Astrocyte (in vitro differentiated cells and primary cell): Measurements from ENCODE around the gene MPST. TPM values are rescaled to one million over a fixed set of nuclear protein-coding genes. Genes with fewer than 3 reads are reported as not detected.

Source experiments
- DNase-seq: peaks from one replicate; pipeline ENCODE4 v3.0.0-alpha.2; 2010; ENCODE audit warnings: low read depth
- FAIRE-seq: peaks from 2 replicates; lab custom pipeline; 2011; peaks lifted over from hg19 to GRCh38; lab: Jason Lieb, UNC
- H2AFZ ChIP-seq: 2 replicates; pipeline ENCODE4 v1.6.0; 2012; ENCODE audit warnings: low read depth, low read length, inconsistent platforms
- H3K27ac ChIP-seq: 2 replicates; pipeline ENCODE4 v1.5.1; 2011; ENCODE audit warnings: low read depth, low read length, inconsistent platforms
- H3K27me3 ChIP-seq: 2 replicates; pipeline ENCODE4 v1.6.0; 2011; ENCODE audit warnings: low read length, inconsistent platforms; ENCODE audit not compliant: insufficient read depth
- H3K36me3 ChIP-seq: 2 replicates; pipeline ENCODE4 v1.5.1; 2011; ENCODE audit warnings: low read length, inconsistent platforms; ENCODE audit not compliant: insufficient read depth
- H3K4me1 ChIP-seq: 2 replicates; pipeline ENCODE4 v1.5.1; 2011; ENCODE audit warnings: low read length, inconsistent platforms; ENCODE audit not compliant: insufficient read depth
- H3K4me2 ChIP-seq: 2 replicates; pipeline ENCODE4 v1.6.0; 2012; ENCODE audit warnings: low read length, inconsistent platforms
- H3K4me3 ChIP-seq: 2 replicates; pipeline ENCODE4 v1.5.1; 2011; ENCODE audit warnings: low read depth, mild to moderate bottlenecking, low read length, inconsistent platforms; ENCODE audit not compliant: insufficient read depth
- H3K79me2 ChIP-seq: 2 replicates; pipeline ENCODE4 v1.6.0; 2012; ENCODE audit warnings: mild to moderate bottlenecking, low read length, inconsistent platforms; ENCODE audit not compliant: insufficient read depth
- H3K9ac ChIP-seq: 2 replicates; pipeline ENCODE4 v1.6.0; 2012; ENCODE audit warnings: mild to moderate bottlenecking, low read length, inconsistent platforms
- H3K9me3 ChIP-seq: 2 replicates; pipeline ENCODE4 v1.5.1; 2012; ENCODE audit warnings: low read depth, mild to moderate bottlenecking, low read length, inconsistent platforms; ENCODE audit not compliant: insufficient read depth
- H4K20me1 ChIP-seq: 2 replicates; pipeline ENCODE4 v1.6.0; 2012; ENCODE audit warnings: low read length, inconsistent platforms; ENCODE audit not compliant: insufficient read depth
- H3K27ac Mint-ChIP-seq: one replicate; pipeline ENCODE4 v1.8.0; 2021; ENCODE audit warnings: mild to moderate bottlenecking, mixed read lengths; ENCODE audit not compliant: unreplicated experiment
- H3K27me3 Mint-ChIP-seq: one replicate; pipeline ENCODE4 v1.8.0; 2021; ENCODE audit warnings: low read depth, mixed read lengths; ENCODE audit not compliant: unreplicated experiment
- H3K36me3 Mint-ChIP-seq: one replicate; pipeline ENCODE4 v1.8.0; 2021; ENCODE audit warnings: low read depth, mixed read lengths; ENCODE audit not compliant: unreplicated experiment
- H3K4me1 Mint-ChIP-seq: one replicate; pipeline ENCODE4 v1.8.0; 2021; ENCODE audit warnings: low read depth, mixed read lengths; ENCODE audit not compliant: unreplicated experiment
- H3K4me3 Mint-ChIP-seq: one replicate; pipeline ENCODE4 v1.8.0; 2021; ENCODE audit warnings: mild to moderate bottlenecking, moderate library complexity, mixed read lengths; ENCODE audit not compliant: unreplicated experiment
- H3K9me3 Mint-ChIP-seq: one replicate; pipeline ENCODE4 v1.8.0; 2021; ENCODE audit warnings: mild to moderate bottlenecking, mixed read lengths; ENCODE audit not compliant: unreplicated experiment
- EZH2 ChIP-seq: IDR thresholded peaks from 2 replicates; pipeline ENCODE4 v1.6.1; 2012; ENCODE audit warnings: mild to moderate bottlenecking, low read length, inconsistent platforms; ENCODE audit not compliant: insufficient read depth
- total RNA-seq: library from RNA; stranded (reverse); gene quantifications from 2 replicates; pipeline ENCODE4 v1.2.1, GENCODE V29; 2021
- TF ChIP-seq, protein P1 (sequence below): IDR thresholded peaks from 2 replicates; pipeline ENCODE4 v1.5.1; 2011; ENCODE audit warnings: low read depth, mild to moderate bottlenecking, inconsistent platforms, low read length, moderate library complexity; ENCODE audit not compliant: insufficient read depth

The MPST gene
- total RNA-seq, 1 donor from 2014 or later, result 67.8 TPM

- Histone ChIP-seq H3K4me1 (no peaks in the 10 kb centered on the region), H3K4me3 (no peak overlapping the region), H3K27ac (no peak overlapping the region), H3K9ac (no peak overlapping the region), H3K9me3 (peaks cover 8% of the 10 kb centered on the region), H3K27me3 (peaks cover 22% of the 10 kb centered on the region), H3K4me2 (no peak overlapping the region), H3K36me3 (no peaks in the 10 kb centered on the region), H2AFZ (no peak overlapping the region), H4K20me1 (peaks cover 4% of the 10 kb centered on the region), H3K79me2 (no peaks in the 10 kb centered on the region)
- FAIRE-seq, result no peak
- Mint-ChIP-seq H3K4me3 (no peak overlapping the region), H3K27ac (no peak overlapping the region), H3K4me1 (peaks cover 13% of the 10 kb centered on the region), H3K27me3 (peaks cover 8% of the 10 kb centered on the region), H3K9me3 (no peaks in the 10 kb centered on the region), H3K36me3 (no peaks in the 10 kb centered on the region)
- DNase-seq, result no peak
- TF ChIP-seq, protein P1, sequence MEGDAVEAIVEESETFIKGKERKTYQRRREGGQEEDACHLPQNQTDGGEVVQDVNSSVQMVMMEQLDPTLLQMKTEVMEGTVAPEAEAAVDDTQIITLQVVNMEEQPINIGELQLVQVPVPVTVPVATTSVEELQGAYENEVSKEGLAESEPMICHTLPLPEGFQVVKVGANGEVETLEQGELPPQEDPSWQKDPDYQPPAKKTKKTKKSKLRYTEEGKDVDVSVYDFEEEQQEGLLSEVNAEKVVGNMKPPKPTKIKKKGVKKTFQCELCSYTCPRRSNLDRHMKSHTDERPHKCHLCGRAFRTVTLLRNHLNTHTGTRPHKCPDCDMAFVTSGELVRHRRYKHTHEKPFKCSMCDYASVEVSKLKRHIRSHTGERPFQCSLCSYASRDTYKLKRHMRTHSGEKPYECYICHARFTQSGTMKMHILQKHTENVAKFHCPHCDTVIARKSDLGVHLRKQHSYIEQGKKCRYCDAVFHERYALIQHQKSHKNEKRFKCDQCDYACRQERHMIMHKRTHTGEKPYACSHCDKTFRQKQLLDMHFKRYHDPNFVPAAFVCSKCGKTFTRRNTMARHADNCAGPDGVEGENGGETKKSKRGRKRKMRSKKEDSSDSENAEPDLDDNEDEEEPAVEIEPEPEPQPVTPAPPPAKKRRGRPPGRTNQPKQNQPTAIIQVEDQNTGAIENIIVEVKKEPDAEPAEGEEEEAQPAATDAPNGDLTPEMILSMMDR, result no peak
- peak; percentile 4 for TF ChIP-seq EZH2
Observed at GRCh38 chr22:37075822-37076433, 56.4 kb downstream of the MPST start.

GRCh38 chr22:37077802-37078448 is 58.4 kb downstream of the MPST start:
- Histone ChIP-seq H3K36me3 (no peaks in the 10 kb centered on the region), H3K9ac (no peak overlapping the region), H2AFZ (no peak overlapping the region), H3K4me3 (no peak overlapping the region), H3K9me3 (no peaks in the 10 kb centered on the region), H3K4me2 (no peak overlapping the region), H3K79me2 (no peaks in the 10 kb centered on the region), H3K27ac (no peak overlapping the region), H4K20me1 (peaks cover 4% of the 10 kb centered on the region), H3K27me3 (peaks cover 16% of the 10 kb centered on the region), H3K4me1 (no peaks in the 10 kb centered on the region)
- H3K27me3 Mint-ChIP-seq, result peaks cover 18% of the 10 kb centered on the region
- no peaks in the 10 kb centered on the region for H3K9me3 Mint-ChIP-seq
- TF ChIP-seq, protein P1, result peak; percentile 81
- TF ChIP-seq EZH2, result no peak
- H3K27ac Mint-ChIP-seq, result no peak overlapping the region
- H3K4me3 Mint-ChIP-seq, result no peak overlapping the region
- H3K4me1 Mint-ChIP-seq, result peaks cover 13% of the 10 kb centered on the region
- FAIRE-seq (no peak), DNase-seq (no peak)
- no peaks in the 10 kb centered on the region for H3K36me3 Mint-ChIP-seq

GRCh38 chr22:37079158-37079557 is 59.6 kb downstream of the MPST start:
- H3K27ac Mint-ChIP-seq, result no peak overlapping the region
- Histone ChIP-seq H3K4me3 (no peak overlapping the region), H3K27ac (no peak overlapping the region), H3K36me3 (no peaks in the 10 kb centered on the region), H4K20me1 (peaks cover 4% of the 10 kb centered on the region), H3K9ac (no peak overlapping the region), H3K27me3 (peaks cover 16% of the 10 kb centered on the region), H3K4me1 (no peaks in the 10 kb centered on the region), H3K79me2 (no peaks in the 10 kb centered on the region), H3K9me3 (no peaks in the 10 kb centered on the region), H2AFZ (no peak overlapping the region), H3K4me2 (no peak overlapping the region)
- DNase-seq (no peak), FAIRE-seq (no peak)
- H3K27me3 Mint-ChIP-seq, result peaks cover 30% of the 10 kb centered on the region
- TF ChIP-seq, protein P1, result no peak
- TF ChIP-seq EZH2, result no peak
- peaks cover 13% of the 10 kb centered on the region for H3K4me1 Mint-ChIP-seq
- no peaks in the 10 kb centered on the region for H3K9me3 Mint-ChIP-seq
- no peak overlapping the region for H3K4me3 Mint-ChIP-seq
- H3K36me3 Mint-ChIP-seq, result no peaks in the 10 kb centered on the region
